Glutamatergic neuron (in vitro differentiated cells): ENCODE data around the gene RS1. TPM values are rescaled to one million over a fixed set of nuclear protein-coding genes. Genes with fewer than 3 reads are reported as not detected.

Experiments used
- DNase-seq: peaks from one replicate; pipeline ENCODE4 v3.0.0; 2022
- H3K27ac Mint-ChIP-seq: one replicate; pipeline ENCODE4 v1.8.0; 2020; ENCODE audit warnings: mild to moderate bottlenecking, mixed read lengths, inconsistent platforms; ENCODE audit not compliant: unreplicated experiment
- H3K27me3 Mint-ChIP-seq: one replicate; pipeline ENCODE4 v1.8.0; 2020; ENCODE audit warnings: mild to moderate bottlenecking, moderate library complexity, mixed read lengths, inconsistent platforms; ENCODE audit not compliant: unreplicated experiment
- H3K36me3 Mint-ChIP-seq: one replicate; pipeline ENCODE4 v1.8.0; 2020; ENCODE audit warnings: mild to moderate bottlenecking, mixed read lengths, inconsistent platforms; ENCODE audit not compliant: unreplicated experiment
- H3K4me1 Mint-ChIP-seq: one replicate; pipeline ENCODE4 v1.8.0; 2020; ENCODE audit warnings: mild to moderate bottlenecking, low read depth, mixed read lengths, inconsistent platforms; ENCODE audit not compliant: unreplicated experiment
- H3K4me3 Mint-ChIP-seq: one replicate; pipeline ENCODE4 v1.8.0; 2020; ENCODE audit warnings: mild to moderate bottlenecking, mixed read lengths, inconsistent platforms; ENCODE audit not compliant: unreplicated experiment
- H3K9me3 Mint-ChIP-seq: one replicate; pipeline ENCODE4 v1.8.0; 2020; ENCODE audit warnings: mild to moderate bottlenecking, moderate library complexity, mixed read lengths, inconsistent platforms; ENCODE audit not compliant: unreplicated experiment
- CTCF ChIP-seq: fragments of 200-600 bp; sonication (generic); IDR thresholded peaks from one replicate; pipeline ENCODE4 v1.5.0; 2021; ENCODE audit not compliant: partially characterized antibody, unreplicated experiment
- total RNA-seq: library from RNA; stranded (reverse); fragmentation: NEBNext Ultra II Directional; extraction: Animal tissue kit (Norgen Biotek cat#: 25700); gene quantifications from one replicate; pipeline ENCODE4 v1.2.1, GENCODE V29; 2021; ENCODE audit not compliant: unreplicated experiment

Gene RS1
- total RNA-seq, 1 donor from 2014 or later, result not detected

DNA sequence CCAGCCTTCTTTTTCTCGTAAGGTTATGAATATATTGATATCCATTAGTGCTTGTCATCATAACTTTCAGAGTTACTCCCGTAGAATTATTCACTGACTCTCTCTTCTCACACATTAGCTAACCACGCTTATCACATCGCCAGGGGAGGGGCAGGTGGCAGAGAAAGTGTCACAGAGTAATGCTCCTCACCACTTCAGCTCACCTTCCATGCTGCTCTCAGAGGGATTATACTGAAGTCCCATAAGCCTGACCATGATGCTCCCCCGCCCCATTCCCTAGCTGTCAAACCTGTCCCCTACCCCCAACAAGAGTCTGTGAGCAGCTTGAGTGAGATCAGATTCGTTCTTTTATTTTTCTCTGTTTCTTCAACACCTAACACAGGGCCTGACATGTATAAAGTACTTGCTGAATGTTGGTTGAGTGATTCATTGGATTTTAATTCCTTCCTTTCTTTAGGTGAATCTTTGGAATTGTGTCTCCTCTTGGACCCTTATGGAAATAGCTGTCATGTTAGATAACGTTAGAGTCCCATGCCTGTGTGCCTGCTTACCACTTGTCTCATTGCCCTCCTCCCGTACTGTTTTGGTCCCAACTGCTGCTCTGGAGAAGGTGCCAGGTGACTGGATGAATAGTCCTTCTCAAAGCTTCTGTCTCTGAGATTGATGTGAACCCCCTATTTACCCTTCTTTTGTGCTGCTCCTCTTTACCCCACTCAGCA lies 55.1 kb downstream of the RS1 start:
- Mint-ChIP-seq H3K27ac (peak overlapping the region; percentile 78), H3K4me3 (no peak overlapping the region), H3K27me3 (peaks cover 4% of the 10 kb centered on the region), H3K9me3 (peaks cover 6% of the 10 kb centered on the region), H3K4me1 (peaks cover 22% of the 10 kb centered on the region), H3K36me3 (no peaks in the 10 kb centered on the region)
- DNase-seq, result no peak
- TF ChIP-seq CTCF, result no peak

GRCh38 chrX:18613930-18614639 lies 57.8 kb downstream of the RS1 start:
- TF ChIP-seq CTCF, result no peak
- no peak for DNase-seq
- H3K4me3 Mint-ChIP-seq, result no peak overlapping the region
- H3K27me3 Mint-ChIP-seq, result peaks cover 4% of the 10 kb centered on the region
- no peak overlapping the region for H3K27ac Mint-ChIP-seq
- H3K4me1 Mint-ChIP-seq, result peaks cover 16% of the 10 kb centered on the region
- H3K36me3 Mint-ChIP-seq, result peaks cover 3% of the 10 kb centered on the region
- peaks cover 6% of the 10 kb centered on the region for H3K9me3 Mint-ChIP-seq

- no peak overlapping the region for H3K27ac Mint-ChIP-seq
- no peak for TF ChIP-seq CTCF
- H3K4me3 Mint-ChIP-seq, result no peak overlapping the region
- DNase-seq, result no peak
- H3K36me3 Mint-ChIP-seq, result peaks cover 3% of the 10 kb centered on the region
- H3K27me3 Mint-ChIP-seq, result no peaks in the 10 kb centered on the region
- H3K4me1 Mint-ChIP-seq, result no peaks in the 10 kb centered on the region
- H3K9me3 Mint-ChIP-seq, result peaks cover 2% of the 10 kb centered on the region
Measured at GRCh38 chrX:18607966-18608365, 63.9 kb downstream of the RS1 start.

- no peak for DNase-seq
- peaks cover 3% of the 10 kb centered on the region for H3K27me3 Mint-ChIP-seq
- peaks cover 4% of the 10 kb centered on the region for H3K4me1 Mint-ChIP-seq
- no peaks in the 10 kb centered on the region for H3K36me3 Mint-ChIP-seq
- H3K4me3 Mint-ChIP-seq, result no peak overlapping the region
- H3K27ac Mint-ChIP-seq, result no peak overlapping the region
- TF ChIP-seq CTCF, result no peak
- H3K9me3 Mint-ChIP-seq, result peaks cover 1% of the 10 kb centered on the region
Measured at GRCh38 chrX:18598413-18598812, 73.5 kb downstream of the RS1 start.

DNA sequence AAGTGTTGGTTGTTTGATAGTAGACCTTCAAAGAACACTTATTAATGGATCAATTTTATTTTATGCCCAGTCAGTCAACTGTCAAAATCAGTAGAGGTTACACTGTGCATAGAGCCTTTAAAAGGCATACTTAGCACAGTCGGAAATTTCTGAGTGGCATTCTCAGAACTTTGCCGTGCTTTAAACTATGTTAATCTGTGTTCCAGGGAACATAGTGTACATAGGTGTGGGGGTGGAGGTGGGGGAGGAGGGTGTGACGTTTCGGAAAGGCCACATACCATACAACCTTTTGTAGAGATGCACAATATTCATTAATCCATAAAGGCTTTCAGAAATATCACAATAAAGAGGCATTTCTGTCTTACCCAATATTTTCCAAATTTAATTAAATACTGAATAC lies 75.8 kb downstream of the RS1 start:
- no peak for TF ChIP-seq CTCF
- DNase-seq, result no peak
- Mint-ChIP-seq H3K9me3 (peaks cover 5% of the 10 kb centered on the region), H3K4me3 (no peak overlapping the region), H3K4me1 (peaks cover 4% of the 10 kb centered on the region), H3K27me3 (peaks cover 3% of the 10 kb centered on the region), H3K27ac (no peak overlapping the region), H3K36me3 (no peaks in the 10 kb centered on the region)
